GM18867 (cell line): Measurements from ENCODE around the gene CUL2.
"Not testable (repeated sequence)": the region's sequence is repeated elsewhere in the genome, so short reads cannot be mapped to it uniquely, and the experiment has no call there.

ENCODE experiments used
- ATAC-seq: cut with Tn5 transposase; IDR thresholded peaks from one replicate; pipeline ENCODE4 v1.9.1; 2021; ENCODE audit warnings: mild to moderate bottlenecking, moderate library complexity; ENCODE audit not compliant: unreplicated experiment

The CUL2 gene

GRCh38 chr10:34985823-34986222 lies 104.3 kb downstream of the CUL2 start:
- ATAC-seq: no peak

GRCh38 chr10:34985146-34985545 lies 105.0 kb downstream of the CUL2 start:
- no peak for ATAC-seq

- ATAC-seq: no peak
Measured at GRCh38 chr10:34981844-34982243, 108.3 kb downstream of the CUL2 start.

- no peak for ATAC-seq
Measured at GRCh38 chr10:34979938-34980337, 110.2 kb downstream of the CUL2 start.

- ATAC-seq: no peak
Measured at GRCh38 chr10:34978080-34978479, 112.1 kb downstream of the CUL2 start.

- not testable (repeated sequence) for ATAC-seq
Measured at GRCh38 chr10:34976380-34976910, 113.7 kb downstream of the CUL2 start.

- ATAC-seq: not testable (repeated sequence)
Measured at GRCh38 chr10:34974364-34975065, 115.6 kb downstream of the CUL2 start.

- ATAC-seq: not testable (repeated sequence)
Measured at GRCh38 chr10:34973757-34974156, 116.4 kb downstream of the CUL2 start.

GRCh38 chr10:34973121-34973520 lies 117.0 kb downstream of the CUL2 start:
- not testable (repeated sequence) for ATAC-seq

GRCh38 chr10:34972591-34972990 lies 117.5 kb downstream of the CUL2 start:
- not testable (repeated sequence) for ATAC-seq

- not testable (repeated sequence) for ATAC-seq
Measured at GRCh38 chr10:34971606-34972334, 118.4 kb downstream of the CUL2 start.

- no peak for ATAC-seq
Measured at GRCh38 chr10:34969171-34969570, 121.0 kb downstream of the CUL2 start.

GRCh38 chr10:34967335-34967880 lies 122.7 kb downstream of the CUL2 start:
- no peak for ATAC-seq

GRCh38 chr10:34966451-34966850 lies 123.7 kb downstream of the CUL2 start:
- no peak for ATAC-seq

- ATAC-seq: no peak
Measured at GRCh38 chr10:34966040-34966439, 124.1 kb downstream of the CUL2 start.

- ATAC-seq: no peak
Measured at GRCh38 chr10:34964166-34964800, 125.9 kb downstream of the CUL2 start.

GRCh38 chr10:34962866-34963265 lies 127.3 kb downstream of the CUL2 start:
- ATAC-seq: no peak

- no peak for ATAC-seq
Measured at GRCh38 chr10:34960983-34961382, 129.2 kb downstream of the CUL2 start.

- no peak for ATAC-seq
Measured at GRCh38 chr10:34959786-34960185, 130.4 kb downstream of the CUL2 start.

- no peak for ATAC-seq
Measured at GRCh38 chr10:34959321-34959720, 130.8 kb downstream of the CUL2 start.
